Hepatocyte (in vitro differentiated cells): ENCODE data around the gene HELZ2.

ENCODE experiments used
- CTCF ChIP-seq: fragments of 200-600 bp; sonication (generic); IDR thresholded peaks from 2 replicates; pipeline ENCODE4 v1.5.1; 2016; ENCODE audit warnings: antibody characterized with exemption, mild to moderate bottlenecking; ENCODE audit not compliant: poor library complexity
- EZH2 ChIP-seq: fragments of 200-600 bp; sonication (generic); IDR thresholded peaks from 2 replicates; pipeline ENCODE4 v1.6.1; 2016; ENCODE audit warnings: antibody characterized with exemption, mild to moderate bottlenecking, borderline replicate concordance

- TF ChIP-seq CTCF (no peak), EZH2 (no peak)
Observed at GRCh38 chr20:63591147-63591533, 17.1 kb upstream of the HELZ2 start.
